Panc1 (cell line): ENCODE measurements around the gene UFSP1.
A peak's percentile ranks its signal among the peaks of the same experiment; 100 is the strongest.

ENCODE experiments used
- CTCF ChIP-seq: fragments of 450-650 bp; IDR thresholded peaks from 2 replicates; pipeline ENCODE4 v1.5.1; 2017; ENCODE audit warnings: mild to moderate bottlenecking
- POLR2AphosphoS5 ChIP-seq: IDR thresholded peaks from 2 replicates; pipeline ENCODE4 v1.6.1; 2012; ENCODE audit warnings: mild to moderate bottlenecking, low read depth, low read length, moderate library complexity
- SIN3A ChIP-seq: IDR thresholded peaks from 2 replicates; pipeline ENCODE4 v1.6.1; 2012; ENCODE audit warnings: low read depth, mild to moderate bottlenecking, low read length, moderate library complexity, borderline replicate concordance; ENCODE audit not compliant: insufficient read depth
- TCF7L2 ChIP-seq: IDR thresholded peaks from 2 replicates; pipeline ENCODE4 v1.6.1; 2011; ENCODE audit warnings: mild to moderate bottlenecking, low read depth, low read length, inconsistent platforms
- TF ChIP-seq, protein P1 (sequence below), 2 experiments: IDR thresholded peaks; 2 replicates each; pipeline ENCODE4 v1.6.1; 2011 to 2012; ENCODE audit warnings: low read depth in 2 of 2, control low read depth in 1 of 2, low read length in 1 of 2, mild to moderate bottlenecking in 1 of 2, moderate library complexity in 1 of 2; ENCODE audit not compliant: insufficient read depth in 1 of 2

DNA sequence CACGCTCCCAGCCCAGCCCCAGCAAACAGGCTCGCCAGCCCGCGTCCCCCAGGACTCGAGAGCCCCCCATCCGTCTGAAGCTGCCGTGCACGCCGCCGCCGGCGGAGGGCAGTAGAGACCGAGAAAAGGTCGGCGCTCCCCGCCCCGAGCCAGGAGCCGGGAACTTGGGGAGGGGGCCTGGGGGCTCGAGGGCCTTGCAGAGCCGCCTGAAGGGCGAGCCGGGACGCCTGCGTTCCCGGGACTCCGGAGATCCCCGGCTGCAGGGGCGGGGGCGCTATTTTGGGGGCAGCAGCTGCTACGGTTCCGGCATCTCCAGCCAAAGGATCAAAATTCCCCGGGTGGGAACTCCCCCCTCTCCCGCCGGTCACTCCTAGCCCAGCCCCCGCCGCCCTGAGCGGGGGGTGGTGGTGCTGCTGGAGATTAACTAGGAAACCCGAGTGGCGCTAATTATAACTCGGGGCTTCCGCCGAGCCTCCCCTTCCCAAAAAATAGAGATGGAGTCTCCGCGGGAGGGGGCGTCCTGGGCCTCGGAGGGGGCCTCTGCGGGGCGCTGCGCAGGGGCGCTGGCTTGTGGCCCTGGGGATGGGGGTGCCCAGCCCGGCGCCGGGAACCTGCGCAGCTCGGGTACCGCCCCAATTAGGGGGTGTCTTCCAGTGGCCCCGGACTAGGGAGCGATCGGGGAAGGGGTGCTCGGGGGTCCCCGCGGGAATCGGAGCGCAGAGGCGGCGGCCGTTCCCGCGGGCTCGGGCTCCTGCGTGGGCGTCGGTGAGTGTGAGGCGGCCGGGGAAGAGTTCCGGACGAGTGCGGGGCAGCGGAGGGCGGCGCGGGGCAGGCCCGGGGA, 5.6 kb upstream of the UFSP1 start:
- peak; percentile 95 for TF ChIP-seq CTCF
- TF ChIP-seq SIN3A: 0 out of 2 replicates have a peak, but pooled peaks have one; percentile 41
- no peak for TF ChIP-seq POLR2AphosphoS5
- TF ChIP-seq, protein P1, sequence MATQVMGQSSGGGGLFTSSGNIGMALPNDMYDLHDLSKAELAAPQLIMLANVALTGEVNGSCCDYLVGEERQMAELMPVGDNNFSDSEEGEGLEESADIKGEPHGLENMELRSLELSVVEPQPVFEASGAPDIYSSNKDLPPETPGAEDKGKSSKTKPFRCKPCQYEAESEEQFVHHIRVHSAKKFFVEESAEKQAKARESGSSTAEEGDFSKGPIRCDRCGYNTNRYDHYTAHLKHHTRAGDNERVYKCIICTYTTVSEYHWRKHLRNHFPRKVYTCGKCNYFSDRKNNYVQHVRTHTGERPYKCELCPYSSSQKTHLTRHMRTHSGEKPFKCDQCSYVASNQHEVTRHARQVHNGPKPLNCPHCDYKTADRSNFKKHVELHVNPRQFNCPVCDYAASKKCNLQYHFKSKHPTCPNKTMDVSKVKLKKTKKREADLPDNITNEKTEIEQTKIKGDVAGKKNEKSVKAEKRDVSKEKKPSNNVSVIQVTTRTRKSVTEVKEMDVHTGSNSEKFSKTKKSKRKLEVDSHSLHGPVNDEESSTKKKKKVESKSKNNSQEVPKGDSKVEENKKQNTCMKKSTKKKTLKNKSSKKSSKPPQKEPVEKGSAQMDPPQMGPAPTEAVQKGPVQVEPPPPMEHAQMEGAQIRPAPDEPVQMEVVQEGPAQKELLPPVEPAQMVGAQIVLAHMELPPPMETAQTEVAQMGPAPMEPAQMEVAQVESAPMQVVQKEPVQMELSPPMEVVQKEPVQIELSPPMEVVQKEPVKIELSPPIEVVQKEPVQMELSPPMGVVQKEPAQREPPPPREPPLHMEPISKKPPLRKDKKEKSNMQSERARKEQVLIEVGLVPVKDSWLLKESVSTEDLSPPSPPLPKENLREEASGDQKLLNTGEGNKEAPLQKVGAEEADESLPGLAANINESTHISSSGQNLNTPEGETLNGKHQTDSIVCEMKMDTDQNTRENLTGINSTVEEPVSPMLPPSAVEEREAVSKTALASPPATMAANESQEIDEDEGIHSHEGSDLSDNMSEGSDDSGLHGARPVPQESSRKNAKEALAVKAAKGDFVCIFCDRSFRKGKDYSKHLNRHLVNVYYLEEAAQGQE (IDR thresholded peaks at IDR 0.05; ENCODE audit: insufficient read depth in 1 of 2, low read depth in 2 of 2, low read length in 1 of 2): no peak
- no peak for TF ChIP-seq TCF7L2
